ENCODE results near the gene CABLES2.

DNA sequence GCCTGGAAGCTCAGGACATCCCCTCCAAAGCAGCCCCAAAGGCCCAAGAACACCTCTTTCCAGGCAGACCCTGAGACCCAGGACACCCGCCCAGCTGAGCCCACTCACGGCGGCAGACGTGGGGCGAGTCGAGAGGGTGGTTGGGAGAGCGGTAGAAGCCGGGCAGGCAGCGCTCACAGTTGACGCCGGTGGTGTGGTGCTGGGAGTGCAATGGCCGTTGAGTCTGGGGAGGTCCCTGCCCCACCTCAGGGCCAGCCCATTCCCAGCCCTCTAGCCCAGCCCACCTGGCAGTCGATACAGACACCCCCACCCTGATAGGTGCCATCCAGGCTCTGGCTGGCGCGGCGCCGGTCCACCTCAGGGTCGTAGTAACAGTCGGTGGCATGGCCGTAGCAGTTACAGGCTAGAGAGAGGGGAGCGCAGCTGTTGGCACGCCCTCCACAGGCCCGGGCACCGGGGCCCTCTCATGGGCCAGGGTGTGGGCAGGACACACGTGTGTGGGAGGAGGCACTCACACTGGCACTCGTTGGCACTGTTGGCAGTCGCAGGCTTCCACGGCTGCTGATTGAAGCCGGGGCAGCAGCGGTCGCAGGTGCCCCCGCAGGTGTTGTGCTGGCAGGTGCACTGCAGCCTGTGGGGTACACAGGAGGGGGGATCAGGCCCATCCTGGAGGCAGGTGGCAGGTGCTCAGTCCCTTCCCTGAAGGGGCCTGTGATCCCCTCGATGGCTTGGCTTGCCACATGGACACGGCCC lies 60.5 kb downstream of the CABLES2 start:
- TF ChIP-seq ZNF24 (IDR thresholded peaks at IDR 0.05) (no peak), NR2C1 (IDR thresholded peaks at IDR 0.05) (no peak), NR2C2 (IDR thresholded peaks at IDR 0.05; ENCODE audit: borderline replicate concordance, control insufficient read depth, insufficient read length, low read depth) (no peak), EGR1 (IDR thresholded peaks at IDR 0.05; ENCODE audit: borderline replicate concordance in 1 of 2, low read depth in 2 of 2, low read length in 2 of 2) (no peak), TBL1XR1 (IDR thresholded peaks at IDR 0.05; ENCODE audit: low read depth, low read length) (no peak), ZNF592 (IDR thresholded peaks at IDR 0.05) (no peak)
- TF ChIP-seq, protein P1, sequence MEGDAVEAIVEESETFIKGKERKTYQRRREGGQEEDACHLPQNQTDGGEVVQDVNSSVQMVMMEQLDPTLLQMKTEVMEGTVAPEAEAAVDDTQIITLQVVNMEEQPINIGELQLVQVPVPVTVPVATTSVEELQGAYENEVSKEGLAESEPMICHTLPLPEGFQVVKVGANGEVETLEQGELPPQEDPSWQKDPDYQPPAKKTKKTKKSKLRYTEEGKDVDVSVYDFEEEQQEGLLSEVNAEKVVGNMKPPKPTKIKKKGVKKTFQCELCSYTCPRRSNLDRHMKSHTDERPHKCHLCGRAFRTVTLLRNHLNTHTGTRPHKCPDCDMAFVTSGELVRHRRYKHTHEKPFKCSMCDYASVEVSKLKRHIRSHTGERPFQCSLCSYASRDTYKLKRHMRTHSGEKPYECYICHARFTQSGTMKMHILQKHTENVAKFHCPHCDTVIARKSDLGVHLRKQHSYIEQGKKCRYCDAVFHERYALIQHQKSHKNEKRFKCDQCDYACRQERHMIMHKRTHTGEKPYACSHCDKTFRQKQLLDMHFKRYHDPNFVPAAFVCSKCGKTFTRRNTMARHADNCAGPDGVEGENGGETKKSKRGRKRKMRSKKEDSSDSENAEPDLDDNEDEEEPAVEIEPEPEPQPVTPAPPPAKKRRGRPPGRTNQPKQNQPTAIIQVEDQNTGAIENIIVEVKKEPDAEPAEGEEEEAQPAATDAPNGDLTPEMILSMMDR (IDR thresholded peaks at IDR 0.05 in 2 of 3, conservative IDR thresholded peaks at IDR 0.05 in 1 of 3; ENCODE audit: control insufficient read depth in 2 of 3, extremely low read depth in 1 of 3, insufficient read depth in 1 of 3, low read depth in 3 of 3, low read length in 3 of 3), result no peak
